Small intestine (tissue), 7 donors: ENCODE data around the gene GMPR. TPM values are rescaled to one million over a fixed set of nuclear protein-coding genes. Genes with fewer than 3 reads are reported as not detected.

ENCODE experiments used
- DNase-seq, 2 donors: peaks; one replicate each; pipeline versions ENCODE4 v3.0.0 to v3.0.0-alpha.2; 2013
- FAIRE-seq: peaks from 2 replicates; lab custom pipeline; 2012; peaks lifted over from hg19 to GRCh38; lab: Jason Lieb, UNC
- H3K27ac ChIP-seq, 3 donors: one replicate each; pipeline ENCODE4 v1.5.1; 2013; ENCODE audit warnings: low read length in 2 of 3, mild to moderate bottlenecking in 2 of 3, control low read depth in 1 of 3, inconsistent platforms in 1 of 3, low read depth in 1 of 3, moderate library complexity in 1 of 3
- H3K27me3 ChIP-seq, 3 donors: one replicate each; pipeline ENCODE4 v1.6.1; 2013; ENCODE audit warnings: low read length in 3 of 3, inconsistent platforms in 1 of 3; ENCODE audit not compliant: control insufficient read depth in 3 of 3, insufficient read depth in 3 of 3
- H3K36me3 ChIP-seq, 3 donors: one replicate each; pipeline ENCODE4 v1.6.1; 2013; ENCODE audit warnings: low read length in 3 of 3, inconsistent platforms in 1 of 3, low read depth in 1 of 3, mild to moderate bottlenecking in 1 of 3, moderate library complexity in 1 of 3; ENCODE audit not compliant: control insufficient read depth in 3 of 3, insufficient read depth in 2 of 3
- H3K4me1 ChIP-seq, 3 donors: one replicate each; pipeline ENCODE4 v1.6.1; 2013; ENCODE audit warnings: low read length in 2 of 3, inconsistent platforms in 1 of 3, low read depth in 1 of 3, mild to moderate bottlenecking in 1 of 3, moderate library complexity in 1 of 3; ENCODE audit not compliant: control insufficient read depth in 3 of 3, insufficient read depth in 2 of 3
- H3K4me3 ChIP-seq, 3 donors: one replicate each; pipeline ENCODE4 v1.5.1; 2013; ENCODE audit warnings: low read length in 3 of 3, control low read depth in 1 of 3, inconsistent platforms in 1 of 3, low read depth in 1 of 3, mild to moderate bottlenecking in 1 of 3, moderate library complexity in 1 of 3
- H3K9me3 ChIP-seq, 2 donors: one replicate each; pipeline ENCODE4 v1.6.1; 2013; ENCODE audit warnings: low read depth in 1 of 2, low read length in 1 of 2; ENCODE audit not compliant: control insufficient read depth in 2 of 2, insufficient read depth in 1 of 2
- WGBS, 3 donors: extraction: QIAGEN DNeasy Blood & Tissue Kit; methylation state at CpG; one replicate each; pipeline ENCODE4 v1.1.7; 2013; 5-methylcytosine and 5-hydroxymethylcytosine counted together
- polyA plus RNA-seq, 4 donors: library from polyadenylated mRNA; stranded (reverse) in 3 of 4; unstranded in 1 of 4; fragments of 200-250 nt in 3 of 4; fragments of 120-200 nt in 1 of 4; gene quantifications; one replicate each; pipeline versions ENCODE4 v1.2.1 to v1.2.3, GENCODE V29; 2013
- donor health status: healthy with polysubstance abuse.
- donor health status: control.
- donor health status: control.
- donor health status: Bipolar disorder and iron deficiency.
- donor health status: healthy.

The GMPR gene
- polyA plus RNA-seq, 4 donors, result 1.5 to 14.1 (median 7.7) TPM

- H3K4me3 ChIP-seq, result no peak overlapping the region
- DNase-seq, result no peak
- no peaks in the 10 kb centered on the region for H3K9me3 ChIP-seq
These were observed 53.4 kb downstream of the GMPR start for GRCh38 chr6:16291739-16292138.

GRCh38 chr6:16292432-16292831 lies 54.0 kb downstream of the GMPR start:
- FAIRE-seq (no peak), DNase-seq (no peak)
- Histone ChIP-seq H3K4me3 (no peak overlapping the region), H3K27ac (no peak overlapping the region), H3K4me1 (no peaks in the 10 kb centered on the region), H3K9me3 (no peaks in the 10 kb centered on the region), H3K27me3 (peaks cover 0 to 8% (median 0%) of the 10 kb centered on the region in 3 donors), H3K36me3 (peaks cover 0 to under 1% (median 0%) of the 10 kb centered on the region in 3 donors)
- 70 to 86% (median 78%) methylated on average over 5 of the region's 5 CpGs for WGBS, 3 donors

More at GRCh38 chr6:16291739-16292138, 53.4 kb downstream of the GMPR start:
- H3K27me3 ChIP-seq, result peaks cover 0 to 8% (median 0%) of the 10 kb centered on the region in 3 donors
- 85 to 94% (median 90%) methylated on average over 6 of the region's 6 CpGs for WGBS, 3 donors
- H3K36me3 ChIP-seq, result no peaks in the 10 kb centered on the region
- no peaks in the 10 kb centered on the region for H3K4me1 ChIP-seq
- FAIRE-seq, result no peak
- no peak overlapping the region for H3K27ac ChIP-seq

- H3K27ac ChIP-seq, result no peak overlapping the region
- no peak for FAIRE-seq
- 77 to 80% (median 78%) methylated on average over 8 of the region's 8 CpGs for WGBS, 3 donors
These were observed 54.6 kb downstream of the GMPR start for GRCh38 chr6:16292942-16293341.

GRCh38 chr6:16294371-16294770 lies 56.0 kb downstream of the GMPR start:
- H3K27me3 ChIP-seq, result peaks cover 0 to 8% (median 0%) of the 10 kb centered on the region in 3 donors
- WGBS, 3 donors, result 90 to 92% (median 91%) methylated on average over 10 of the region's 10 CpGs
- no peak overlapping the region for H3K27ac ChIP-seq
- no peak for FAIRE-seq
- H3K4me3 ChIP-seq, result no peak overlapping the region
- DNase-seq, result no peak
- no peaks in the 10 kb centered on the region for H3K9me3 ChIP-seq
- H3K36me3 ChIP-seq, result peaks cover 0 to 6% (median 0%) of the 10 kb centered on the region in 3 donors
- H3K4me1 ChIP-seq, result no peaks in the 10 kb centered on the region

More at GRCh38 chr6:16292942-16293341, 54.6 kb downstream of the GMPR start:
- Histone ChIP-seq H3K4me3 (no peak overlapping the region), H3K4me1 (no peaks in the 10 kb centered on the region), H3K36me3 (peaks cover 0 to 2% (median 0%) of the 10 kb centered on the region in 3 donors), H3K27me3 (peaks cover 0 to 8% (median 0%) of the 10 kb centered on the region in 3 donors), H3K9me3 (no peaks in the 10 kb centered on the region)
- no peak for DNase-seq

- Histone ChIP-seq H3K36me3 (peaks cover 0 to 6% (median 0%) of the 10 kb centered on the region in 3 donors), H3K9me3 (no peaks in the 10 kb centered on the region), H3K4me1 (no peaks in the 10 kb centered on the region), H3K27me3 (peaks cover 0 to 8% (median 0%) of the 10 kb centered on the region in 3 donors), H3K4me3 (no peak overlapping the region), H3K27ac (no peak overlapping the region)
- DNase-seq (no peak), FAIRE-seq (no peak)
- 89 to 94% (median 92%) methylated on average over 15 of the region's 15 CpGs for WGBS, 3 donors
These were observed 56.7 kb downstream of the GMPR start for GRCh38 chr6:16295060-16295459.

- WGBS, 3 donors, result 87 to 94% (median 93%) methylated on average over 5 of the region's 5 CpGs
- DNase-seq, result no peak
These were observed 57.1 kb downstream of the GMPR start for GRCh38 chr6:16295471-16295870.

GRCh38 chr6:16296061-16296670 lies 57.8 kb downstream of the GMPR start:
- WGBS, 3 donors, result 94 to 96% (median 94%) methylated on average over 7 of the region's 7 CpGs
- Histone ChIP-seq H3K4me1 (no peaks in the 10 kb centered on the region), H3K9me3 (no peaks in the 10 kb centered on the region), H3K4me3 (no peak overlapping the region), H3K36me3 (peaks cover 0 to 6% (median 0%) of the 10 kb centered on the region in 3 donors), H3K27me3 (peaks cover 0 to 8% (median 0%) of the 10 kb centered on the region in 3 donors), H3K27ac (no peak overlapping the region)
- no peak for FAIRE-seq
- no peak for DNase-seq

More at GRCh38 chr6:16295471-16295870, 57.1 kb downstream of the GMPR start:
- no peak for FAIRE-seq
- Histone ChIP-seq H3K4me1 (no peaks in the 10 kb centered on the region), H3K36me3 (peaks cover 0 to 6% (median 0%) of the 10 kb centered on the region in 3 donors), H3K27ac (no peak overlapping the region), H3K4me3 (no peak overlapping the region), H3K27me3 (peaks cover 0 to 8% (median 0%) of the 10 kb centered on the region in 3 donors), H3K9me3 (no peaks in the 10 kb centered on the region)

GRCh38 chr6:16299861-16300260 lies 61.5 kb downstream of the GMPR start:
- FAIRE-seq (no peak), DNase-seq (no peak)
- Histone ChIP-seq H3K27ac (no peak overlapping the region), H3K4me3 (no peak overlapping the region), H3K27me3 (no peaks in the 10 kb centered on the region), H3K9me3 (no peaks in the 10 kb centered on the region), H3K36me3 (peaks cover 0 to 17% (median 3%) of the 10 kb centered on the region in 3 donors), H3K4me1 (no peaks in the 10 kb centered on the region)
- 85 to 93% (median 86%) methylated on average over 3 of the region's 3 CpGs for WGBS, 3 donors
